H1 (cell line): Measurements from ENCODE around the gene POLD4. TPM values are rescaled to one million over a fixed set of nuclear protein-coding genes. Genes with fewer than 3 reads are reported as not detected.
A peak's percentile ranks its signal among the peaks of the same experiment; 100 is the strongest.

Experiments used
- CTCF ChIA-PET: fragments of 300-600 bp; sonication (Branson Sonifier 250); formaldehyde crosslinking; loops from one replicate; lab custom pipeline; 2021; ENCODE audit not compliant: partially characterized antibody; lab: Charles Lee
- POLR2A ChIA-PET: fragments of 300-600 bp; sonication (Branson Sonifier 250); formaldehyde crosslinking; loops from one replicate; lab custom pipeline; 2021; ENCODE audit warnings: inconsistent platforms; ENCODE audit not compliant: partially characterized antibody; lab: Charles Lee
- DNase-seq, 2 experiments: peaks; one replicate each; pipeline versions ENCODE4 v3.0.0 to v3.0.0-alpha.2; 2010 to 2022; ENCODE audit warnings: low spot score in 2 of 2, low read depth in 1 of 2, mixed read lengths in 1 of 2
- FAIRE-seq: peaks from 2 replicates; lab custom pipeline; 2011; peaks lifted over from hg19 to GRCh38; lab: Jason Lieb, UNC
- H2AFZ ChIP-seq: 2 replicates; pipeline ENCODE4 v1.8.1; 2012; ENCODE audit warnings: low read length, inconsistent platforms
- H2AK5ac ChIP-seq: 2 replicates; pipeline ENCODE4 v1.6.1; 2013; ENCODE audit warnings: low read depth, low read length
- H2BK120ac ChIP-seq: replicated peaks from 2 replicates; pipeline ENCODE3; 2013; ENCODE audit warnings: low read depth, low read length, inconsistent platforms
- H2BK12ac ChIP-seq: 2 replicates; pipeline ENCODE4 v1.6.1; 2013; ENCODE audit warnings: low read depth, low read length
- H2BK15ac ChIP-seq: 2 replicates; pipeline ENCODE4 v1.6.1; 2013; ENCODE audit warnings: low read length
- H2BK20ac ChIP-seq: 2 replicates; pipeline ENCODE4 v1.6.1; 2013; ENCODE audit warnings: low read length
- H2BK5ac ChIP-seq: 2 replicates; pipeline ENCODE4 v1.6.1; 2013; ENCODE audit warnings: low read depth, low read length
- H3K14ac ChIP-seq: 2 replicates; pipeline ENCODE4 v1.6.1; 2013; ENCODE audit warnings: inconsistent platforms; ENCODE audit not compliant: insufficient read length
- H3K18ac ChIP-seq: 2 replicates; pipeline ENCODE4 v1.6.1; 2013; ENCODE audit warnings: low read length; ENCODE audit errors: extremely low read depth
- H3K23ac ChIP-seq: 2 replicates; pipeline ENCODE4 v1.6.1; 2013; ENCODE audit warnings: inconsistent platforms; ENCODE audit not compliant: insufficient read length
- H3K23me2 ChIP-seq: 2 replicates; pipeline ENCODE4 v1.6.1; 2013; ENCODE audit warnings: low read depth, low read length
- H3K27ac ChIP-seq: 2 replicates; pipeline ENCODE4 v1.6.1; 2011; ENCODE audit warnings: low read depth, low read length, inconsistent platforms
- H3K27me3 ChIP-seq, 4 experiments: replicated peaks in 1 of 4; 1 replicate in 1 of 4; 2 replicates in 3 of 4; pipeline versions ENCODE4 v1.6.1 to v1.8.1; 2011 to 2013; ENCODE audit warnings: low read length in 3 of 4, mild to moderate bottlenecking in 3 of 4, inconsistent platforms in 2 of 4, mixed read lengths in 2 of 4, moderate library complexity in 1 of 4; ENCODE audit not compliant: control insufficient read depth in 3 of 4, insufficient read depth in 3 of 4; ENCODE audit errors: extremely low read depth in 1 of 4
- H3K36me3 ChIP-seq, 4 experiments: 2 replicates each; pipeline versions ENCODE4 v1.6.1 to v1.8.1; 2011 to 2013; ENCODE audit warnings: mild to moderate bottlenecking in 4 of 4, low read length in 3 of 4, moderate library complexity in 2 of 4, control low read depth in 1 of 4, inconsistent platforms in 1 of 4; ENCODE audit not compliant: insufficient read depth in 4 of 4, control insufficient read depth in 2 of 4
- H3K4ac ChIP-seq: replicated peaks from 2 replicates; pipeline ENCODE3; 2013; ENCODE audit warnings: low read length, low read depth, mixed read lengths, inconsistent platforms; ENCODE audit not compliant: insufficient read length
- H3K4me1 ChIP-seq, 4 experiments: replicated peaks in 1 of 4; 1 replicate in 1 of 4; 2 replicates in 3 of 4; pipeline versions ENCODE4 v1.6.1 to v1.8.1; 2011 to 2013; ENCODE audit warnings: low read length in 3 of 4, inconsistent platforms in 2 of 4, mixed read lengths in 1 of 4; ENCODE audit not compliant: insufficient read depth in 4 of 4, control insufficient read depth in 3 of 4
- H3K4me2 ChIP-seq, 2 experiments: 2 replicates each; pipeline versions ENCODE4 v1.6.1 to v1.8.1; 2011 to 2013; ENCODE audit warnings: low read depth in 2 of 2, low read length in 2 of 2, control low read depth in 1 of 2, inconsistent platforms in 1 of 2, mild to moderate bottlenecking in 1 of 2; ENCODE audit not compliant: insufficient read depth in 1 of 2
- H3K4me3 ChIP-seq, 4 experiments: fragments of 200-600, 300-600 bp in 1 of 4; sonication (generic), shearing (Covaris generic), sonication (Bioruptor Twin) in 1 of 4; 2 replicates each; pipeline versions ENCODE4 v1.5.1 to v1.8.1; 2011 to 2016; ENCODE audit warnings: low read length in 4 of 4, low read depth in 3 of 4, control low read depth in 2 of 4, inconsistent platforms in 2 of 4, mild to moderate bottlenecking in 2 of 4, mixed read lengths in 1 of 4, moderate library complexity in 1 of 4; ENCODE audit not compliant: insufficient read depth in 2 of 4; ENCODE audit errors: extremely low read depth in 1 of 4
- H3K56ac ChIP-seq: replicated peaks from 2 replicates; pipeline ENCODE3; 2013; ENCODE audit warnings: low read depth, mild to moderate bottlenecking, mixed read lengths, low read length, inconsistent platforms; ENCODE audit not compliant: insufficient read length
- H3K79me1 ChIP-seq: 2 replicates; pipeline ENCODE4 v1.6.1; 2013; ENCODE audit warnings: low read depth, low read length, control low read depth
- H3K79me2 ChIP-seq, 2 experiments: 2 replicates each; pipeline versions ENCODE4 v1.6.1 to v1.8.1; 2012 to 2013; ENCODE audit warnings: low read length in 2 of 2, mild to moderate bottlenecking in 2 of 2, inconsistent platforms in 1 of 2; ENCODE audit not compliant: insufficient read depth in 2 of 2, control insufficient read depth in 1 of 2
- H3K9ac ChIP-seq, 4 experiments: replicated peaks in 1 of 4; 1 replicate in 1 of 4; 2 replicates in 3 of 4; pipeline versions ENCODE4 v1.6.1 to v1.8.1; 2011 to 2013; ENCODE audit warnings: low read depth in 3 of 4, low read length in 3 of 4, control low read depth in 2 of 4, mild to moderate bottlenecking in 2 of 4, moderate library complexity in 2 of 4, inconsistent platforms in 1 of 4; ENCODE audit errors: extremely low read depth in 1 of 4
- H3K9me3 ChIP-seq, 2 experiments: 2 replicates each; pipeline versions ENCODE4 v1.6.1 to v1.8.1; 2012 to 2013; ENCODE audit warnings: mild to moderate bottlenecking in 2 of 2, moderate library complexity in 2 of 2, control low read depth in 1 of 2, inconsistent platforms in 1 of 2, low read depth in 1 of 2, low read length in 1 of 2, mixed read lengths in 1 of 2; ENCODE audit not compliant: insufficient read depth in 2 of 2
- H4K20me1 ChIP-seq, 2 experiments: replicated peaks in 1 of 2; 2 replicates each; pipeline versions ENCODE3 to v1.8.1; 2011 to 2013; ENCODE audit warnings: inconsistent platforms in 2 of 2, low read length in 2 of 2, mild to moderate bottlenecking in 1 of 2; ENCODE audit not compliant: insufficient read depth in 2 of 2, control insufficient read depth in 1 of 2
- H4K5ac ChIP-seq: 2 replicates; pipeline ENCODE4 v1.6.1; 2013; ENCODE audit warnings: low read length, low read depth, mixed read lengths, inconsistent platforms; ENCODE audit not compliant: insufficient read length
- H4K8ac ChIP-seq: 2 replicates; pipeline ENCODE4 v1.8.0; 2013; ENCODE audit warnings: mild to moderate bottlenecking, moderate library complexity, low read length, inconsistent platforms; ENCODE audit not compliant: insufficient read depth; ENCODE audit errors: extremely low read depth
- H4K91ac ChIP-seq: replicated peaks from 2 replicates; pipeline ENCODE3; 2013; ENCODE audit warnings: low read length, mixed read lengths, inconsistent platforms; ENCODE audit not compliant: insufficient read length
- CHD1 ChIP-seq: IDR thresholded peaks from 2 replicates; pipeline ENCODE4 v1.6.1; 2012; ENCODE audit warnings: low read depth, low read length, improper control_type of control experiment
- CREB1 ChIP-seq: IDR thresholded peaks from 2 replicates; pipeline ENCODE4 v1.6.1; 2012; ENCODE audit warnings: inconsistent platforms
- EGR1 ChIP-seq: IDR thresholded peaks from 2 replicates; pipeline ENCODE4 v1.6.1; 2011; ENCODE audit warnings: low read depth, low read length, borderline replicate concordance
- GABPA ChIP-seq: IDR thresholded peaks from 2 replicates; pipeline ENCODE4 v1.6.1; 2011; ENCODE audit warnings: mild to moderate bottlenecking, low read length, moderate library complexity, borderline replicate concordance; ENCODE audit not compliant: insufficient read depth
- KDM4A ChIP-seq: IDR thresholded peaks from one replicate; pipeline ENCODE4 v1.7.1; 2012; ENCODE audit warnings: low read depth, mild to moderate bottlenecking, moderate library complexity, low read length, inconsistent platforms; ENCODE audit not compliant: severe bottlenecking
- RBBP5 ChIP-seq: IDR thresholded peaks from 2 replicates; pipeline ENCODE4 v1.7.1; 2012; ENCODE audit warnings: low read depth, mild to moderate bottlenecking, inconsistent platforms, low read length, moderate library complexity, borderline replicate concordance
- SP4 ChIP-seq: IDR thresholded peaks from 2 replicates; pipeline ENCODE4 v1.6.1; 2012; ENCODE audit warnings: low read length, inconsistent platforms
- WGBS, 2 experiments: shearing (Covaris generic) in 1 of 2; methylation state at CpG; one replicate each; pipeline versions ENCODE4 v1.1.6 to v1.1.7; 2013 to 2015; ENCODE audit warnings: low lambda C conversion rate in 2 of 2, mixed read lengths in 2 of 2, inconsistent platforms in 1 of 2, low coverage in 1 of 2, missing lambda C conversion rate in 1 of 2; ENCODE audit not compliant: insufficient replicate concordance in 2 of 2, insufficient coverage in 1 of 2, insufficient read length in 1 of 2; ENCODE audit errors: extremely low coverage in 1 of 2, missing lambda C conversion rate in 1 of 2; 5-methylcytosine and 5-hydroxymethylcytosine counted together
- polyA plus RNA-seq, 7 experiments: library from polyadenylated mRNA; depleted of rRNA in 3 of 7; stranded (reverse) in 5 of 7; unstranded in 2 of 7; fragments of >200 nt in 5 of 7; fragments of 200-250 nt in 2 of 7; gene quantifications; 1 replicate in 5 of 7; 2 replicates in 1 of 7; 4 replicates in 1 of 7; pipeline versions ENCODE4 v1.2.1 to v1.2.3, GENCODE V29; 2011 to 2013; ENCODE audit warnings: missing spikeins in 2 of 7, mixed read lengths in 2 of 7
- total RNA-seq: library from RNA; stranded (reverse); fragmentation: NEBNext Ultra II Directional; extraction: Animal tissue kit (Norgen Biotek cat#: 25700); gene quantifications from 2 replicates; pipeline ENCODE4 v1.2.1, GENCODE V29; 2021
- TF ChIP-seq, protein P1 (sequence below): IDR thresholded peaks from 2 replicates; pipeline ENCODE4 v1.6.1; 2012; ENCODE audit warnings: inconsistent platforms

The POLD4 gene
- total and polyA plus RNA-seq, 2 of the 8 experiments (the other 6 are each of a cell fraction or from before 2014, with no cell fraction given): 21.2 to 46.7 TPM

DNA sequence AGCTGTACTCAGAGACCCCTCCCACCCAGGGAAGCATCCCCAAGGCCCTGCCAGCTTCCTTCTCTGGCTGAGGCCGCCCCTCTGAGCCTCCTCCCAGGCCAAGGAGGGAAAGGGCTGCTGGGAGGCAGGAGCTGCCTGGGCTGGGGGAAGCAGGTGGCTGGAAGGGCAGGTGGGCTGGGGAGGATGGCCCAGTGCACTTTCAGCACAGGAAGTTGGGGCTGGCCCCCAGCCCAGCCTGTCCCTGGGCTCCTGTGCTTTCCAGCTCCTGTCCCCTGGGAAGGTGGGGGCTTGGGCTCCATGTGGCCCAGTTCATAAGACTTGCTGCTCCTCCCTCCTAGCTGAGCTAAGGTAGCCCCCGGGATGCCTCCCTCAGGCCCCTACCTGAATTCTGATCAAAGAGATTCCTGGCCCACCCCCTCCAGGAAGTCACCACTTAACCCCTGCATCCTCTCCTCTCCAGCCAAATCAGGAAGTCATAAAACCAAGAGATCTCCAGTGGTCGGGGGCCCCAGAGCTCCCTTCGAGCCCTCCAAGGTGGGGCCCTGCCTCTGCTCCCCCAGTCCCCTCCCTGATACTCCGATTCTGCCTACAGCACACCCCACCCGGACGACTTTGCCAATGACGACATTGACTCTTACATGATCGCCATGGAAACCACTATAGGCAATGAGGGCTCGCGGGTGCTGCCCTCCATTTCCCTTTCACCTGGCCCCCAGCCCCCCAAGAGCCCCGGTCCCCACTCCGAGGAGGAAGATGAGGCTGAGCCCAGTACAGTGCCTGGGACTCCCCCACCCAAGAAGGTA, 43.4 kb upstream of the POLD4 start:
- Histone ChIP-seq H3K79me2 (peaks cover 0 to 10% of the 10 kb centered on the region in 2 experiments; a peak in 2 of 4 replicates), H4K20me1 (peaks cover 0 to 15% of the 10 kb centered on the region in 2 experiments), H3K9ac (no peak overlapping the region), H2BK15ac (no peak overlapping the region), H3K9me3 (no peaks in the 10 kb centered on the region), H2AK5ac (no peak overlapping the region), H3K23me2 (peaks cover 11% of the 10 kb centered on the region; the same call in 1 of the 2 replicates), H3K14ac (no peak overlapping the region), H3K4ac (no peak overlapping the region), H3K4me3 (no peak overlapping the region), H3K27me3 (no peaks in the 10 kb centered on the region), H3K27ac (no peak overlapping the region; the same call in 1 of the 2 replicates), H3K56ac (peak overlapping the region; percentile 14), H4K91ac (no peak overlapping the region), H2BK120ac (no peak overlapping the region), H3K79me1 (peaks cover 6% of the 10 kb centered on the region), H3K18ac (no peak overlapping the region; the same call in 1 of the 2 replicates), H2BK12ac (no peak overlapping the region), H4K8ac (no peak overlapping the region), H3K4me1 (peaks cover 0 to 14% (median 7%) of the 10 kb centered on the region in 4 experiments; a peak in 5 of 7 replicates), H3K36me3 (peaks cover 6 to 25% (median 18%) of the 10 kb centered on the region in 4 experiments; a peak in 6 of 8 replicates), H3K23ac (no peak overlapping the region), H2BK5ac (peak overlapping the region; percentile 88; the same call in 1 of the 2 replicates), H2AFZ (no peak overlapping the region), H2BK20ac (no peak overlapping the region; the same call in 1 of the 2 replicates), H4K5ac (no peak overlapping the region), H3K4me2 (no peak overlapping the region; a peak in 1 of 4 replicates)
- WGBS, 2 experiments: 79% methylated on average over 9 of the region's 13 CpGs; no CpG with 5 or more reads in 1 of the 2 experiments
- FAIRE-seq (no peak), DNase-seq (no peak)
- ChIA-PET CTCF (interaction anchor here (0.8 to 34.8 kb wide), 6 partner anchors 11 to 38 kb away, joined by 3 to 1305 read pairs (median 4); partner anchors contain the start of gene POLD4), POLR2A (interaction anchor here (0.9 to 2.6 kb wide), 15 partner anchors 8 to 94 kb away, joined by 3 to 13 read pairs (median 4); partner anchors contain the start of genes AIP, RPS6KB2 and SSH3)
- TF ChIP-seq SP4 (no peak), KDM4A (no peak), GABPA (no peak), EGR1 (no peak), CREB1 (no peak), CHD1 (no peak), RBBP5 (no peak)
- TF ChIP-seq, protein P1, sequence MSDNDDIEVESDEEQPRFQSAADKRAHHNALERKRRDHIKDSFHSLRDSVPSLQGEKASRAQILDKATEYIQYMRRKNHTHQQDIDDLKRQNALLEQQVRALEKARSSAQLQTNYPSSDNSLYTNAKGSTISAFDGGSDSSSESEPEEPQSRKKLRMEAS: no peak
